Bronchial epithelial cell (primary cell): ENCODE results near the gene TEX26. TPM values are rescaled to one million over a fixed set of nuclear protein-coding genes. Genes with fewer than 3 reads are reported as not detected.

Experiments used
- DNase-seq: peaks from one replicate; pipeline ENCODE4 v3.0.0-alpha.2; 2010; ENCODE audit warnings: low read depth
- FAIRE-seq: peaks from 2 replicates; lab custom pipeline; 2011; peaks lifted over from hg19 to GRCh38; lab: Jason Lieb, UNC
- H3K27me3 ChIP-seq: 2 replicates; pipeline ENCODE4 v1.5.1; 2011; ENCODE audit warnings: low read length; ENCODE audit not compliant: control insufficient read depth, insufficient read depth
- H3K36me3 ChIP-seq: 2 replicates; pipeline ENCODE4 v1.5.1; 2011; ENCODE audit warnings: low read length; ENCODE audit not compliant: control insufficient read depth, insufficient read depth
- H3K4me3 ChIP-seq: 2 replicates; pipeline ENCODE4 v1.5.1; 2011; ENCODE audit warnings: mild to moderate bottlenecking, low read depth, low read length, control low read depth
- total RNA-seq: library from RNA; depleted of rRNA; stranded (reverse); fragments of >200 nt; gene quantifications from 2 replicates; pipeline ENCODE4 v1.2.1, GENCODE V29; 2014
- TF ChIP-seq, protein P1 (sequence below): IDR thresholded peaks from 2 replicates; pipeline ENCODE4 v1.5.1; 2011; ENCODE audit warnings: mild to moderate bottlenecking, moderate library complexity, low read length, control low read depth, inconsistent platforms; ENCODE audit not compliant: insufficient read depth, severe bottlenecking

TEX26 gene
- total RNA-seq, 1 donor from 2014 or later = not detected

DNA sequence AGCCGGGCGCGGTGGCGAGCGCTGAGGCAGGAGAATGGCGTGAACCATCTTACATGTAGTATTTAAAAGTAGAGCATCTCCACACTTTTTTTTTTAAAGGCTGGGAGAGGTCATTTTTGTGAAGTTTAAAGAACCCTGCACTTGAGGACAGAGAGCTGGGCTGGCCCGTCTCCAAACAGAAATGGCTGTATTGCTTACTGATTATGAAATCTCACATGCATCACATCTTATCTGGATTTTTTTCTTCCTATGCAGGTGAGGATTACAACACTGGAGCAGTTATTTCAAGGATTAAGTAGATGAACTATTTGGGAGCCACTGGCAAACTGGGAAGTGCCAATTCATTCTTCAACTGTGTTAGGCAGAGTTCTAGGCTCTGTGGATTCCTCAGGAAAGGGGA lies 59.5 kb downstream of the TEX26 start:
- DNase-seq (peak; percentile 41), FAIRE-seq (no peak)
- Histone ChIP-seq H3K4me3 (no peak overlapping the region), H3K27me3 (no peaks in the 10 kb centered on the region), H3K36me3 (no peaks in the 10 kb centered on the region)
- TF ChIP-seq, protein P1, sequence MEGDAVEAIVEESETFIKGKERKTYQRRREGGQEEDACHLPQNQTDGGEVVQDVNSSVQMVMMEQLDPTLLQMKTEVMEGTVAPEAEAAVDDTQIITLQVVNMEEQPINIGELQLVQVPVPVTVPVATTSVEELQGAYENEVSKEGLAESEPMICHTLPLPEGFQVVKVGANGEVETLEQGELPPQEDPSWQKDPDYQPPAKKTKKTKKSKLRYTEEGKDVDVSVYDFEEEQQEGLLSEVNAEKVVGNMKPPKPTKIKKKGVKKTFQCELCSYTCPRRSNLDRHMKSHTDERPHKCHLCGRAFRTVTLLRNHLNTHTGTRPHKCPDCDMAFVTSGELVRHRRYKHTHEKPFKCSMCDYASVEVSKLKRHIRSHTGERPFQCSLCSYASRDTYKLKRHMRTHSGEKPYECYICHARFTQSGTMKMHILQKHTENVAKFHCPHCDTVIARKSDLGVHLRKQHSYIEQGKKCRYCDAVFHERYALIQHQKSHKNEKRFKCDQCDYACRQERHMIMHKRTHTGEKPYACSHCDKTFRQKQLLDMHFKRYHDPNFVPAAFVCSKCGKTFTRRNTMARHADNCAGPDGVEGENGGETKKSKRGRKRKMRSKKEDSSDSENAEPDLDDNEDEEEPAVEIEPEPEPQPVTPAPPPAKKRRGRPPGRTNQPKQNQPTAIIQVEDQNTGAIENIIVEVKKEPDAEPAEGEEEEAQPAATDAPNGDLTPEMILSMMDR = no peak

DNA sequence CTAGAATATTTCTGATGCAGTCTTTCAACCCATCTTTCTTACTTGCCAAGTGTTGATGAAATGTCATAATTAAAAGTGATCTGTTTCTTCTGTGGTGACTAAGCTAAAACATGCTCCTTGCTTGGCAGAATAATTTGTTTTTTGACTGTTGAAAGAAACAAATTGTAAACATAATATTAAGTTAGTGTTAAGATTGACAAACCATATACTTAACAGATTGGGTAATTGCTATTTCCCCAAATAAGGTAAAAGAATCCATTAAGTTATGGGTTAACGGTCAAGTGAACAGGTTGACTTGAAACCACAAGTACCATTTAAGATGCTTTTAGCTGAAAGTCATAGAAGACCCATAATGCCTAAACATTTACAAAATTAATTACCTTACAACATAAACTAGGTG lies 62.9 kb downstream of the TEX26 start:
- FAIRE-seq (no peak), DNase-seq (no peak)
- Histone ChIP-seq H3K27me3 (no peaks in the 10 kb centered on the region), H3K36me3 (no peaks in the 10 kb centered on the region), H3K4me3 (no peak overlapping the region)
- TF ChIP-seq, protein P1 = no peak

- FAIRE-seq = no peak
- DNase-seq = peak; percentile 40
- TF ChIP-seq, protein P1 = no peak
Measured at GRCh38 chr13:30997697-30998096, 65.2 kb downstream of the TEX26 start.

GRCh38 chr13:30998136-30999088 lies 66.0 kb downstream of the TEX26 start:
- FAIRE-seq (peak; percentile 36), DNase-seq (no peak)
- no peaks in the 10 kb centered on the region for H3K27me3 ChIP-seq
- no peaks in the 10 kb centered on the region for H3K36me3 ChIP-seq
- TF ChIP-seq, protein P1 = no peak
- H3K4me3 ChIP-seq = no peak overlapping the region

More at GRCh38 chr13:30997697-30998096, 65.2 kb downstream of the TEX26 start:
- no peaks in the 10 kb centered on the region for H3K27me3 ChIP-seq
- no peaks in the 10 kb centered on the region for H3K36me3 ChIP-seq
- no peak overlapping the region for H3K4me3 ChIP-seq

GRCh38 chr13:31000889-31001288 lies 68.4 kb downstream of the TEX26 start:
- H3K27me3 ChIP-seq = no peaks in the 10 kb centered on the region
- no peaks in the 10 kb centered on the region for H3K36me3 ChIP-seq
- no peak overlapping the region for H3K4me3 ChIP-seq
- DNase-seq (peak; percentile 23), FAIRE-seq (peak; percentile 36)
- TF ChIP-seq, protein P1 = no peak
